K562 (cell line): Measurements from ENCODE around the gene SRCIN1. TPM values are rescaled to one million over a fixed set of nuclear protein-coding genes. Genes with fewer than 3 reads are reported as not detected.

Experiments
- ATAC-seq: fragments of 200-7000 bp; cut with Tn5 transposase; 3 replicates; pipeline ENCODE4 v1.9.1; 2020; ENCODE audit warnings: moderate library complexity
- BruUV-seq: library from RNA; stranded (reverse); fragments of 400-500 nt; replicated peaks from 2 replicates; lab custom pipeline; 2021; lab: Mats Ljungman, UMichigan
- CTCF ChIA-PET: fragments of 300-600 bp; formaldehyde crosslinking; extraction: SDS; loops from one replicate; lab custom pipeline; 2021; ENCODE audit warnings: low intra/inter-chr PET ratio; lab: Yijun Ruan, JAX
- POLR2A ChIA-PET: fragments of 300-600, 350-650 bp; sonication (Branson Sonifier 250); formaldehyde crosslinking; extraction: SDS; loops from one replicate; lab custom pipeline; 2021; ENCODE audit warnings: antibody characterized with exemption, inconsistent platforms; lab: Yijun Ruan, JAX
- DNase-seq, 4 experiments: peaks; one replicate each; pipeline versions ENCODE4 v3.0.0 to v3.0.0-alpha.2; 2011 to 2018; ENCODE audit warnings: low spot score in 3 of 4, mixed read lengths in 3 of 4; ENCODE audit errors: extremely low read depth in 1 of 4
- FAIRE-seq: peaks from 2 replicates; lab custom pipeline; 2011; peaks lifted over from hg19 to GRCh38; lab: Jason Lieb, UNC
- H2AFZ ChIP-seq: 2 replicates; pipeline ENCODE4 v1.6.0; 2011; ENCODE audit warnings: low read depth, low read length, control low read depth, inconsistent platforms
- H3K27ac ChIP-seq: fragments of 200-600 bp; 3 replicates; pipeline ENCODE4 v1.8.0; 2011; ENCODE audit warnings: low read depth, mild to moderate bottlenecking, control low read depth, inconsistent platforms, low read length, moderate library complexity, mixed read lengths; ENCODE audit errors: extremely low read depth
- H3K27me3 ChIP-seq, 2 experiments: fragments of 300-600 bp in 1 of 2; 2 replicates in 1 of 2; 3 replicates in 1 of 2; pipeline versions ENCODE4 v1.6.0 to v1.8.0; 2011; ENCODE audit warnings: inconsistent platforms in 2 of 2, low read length in 2 of 2, mild to moderate bottlenecking in 1 of 2, mixed read lengths in 1 of 2, moderate library complexity in 1 of 2; ENCODE audit not compliant: control insufficient read depth in 2 of 2, insufficient read depth in 2 of 2
- H3K36me3 ChIP-seq: fragments of 300-600 bp; 3 replicates; pipeline ENCODE4 v1.8.0; 2011; ENCODE audit warnings: mild to moderate bottlenecking, low read length, inconsistent platforms; ENCODE audit not compliant: control insufficient read depth, insufficient read depth
- H3K4me1 ChIP-seq, 2 experiments: fragments of 200-600 bp in 1 of 2; replicated peaks in 1 of 2; 2 replicates in 1 of 2; 3 replicates in 1 of 2; pipeline versions ENCODE4 v1.5.1 to v1.8.0; 2011; ENCODE audit warnings: inconsistent platforms in 2 of 2, low read length in 2 of 2, mild to moderate bottlenecking in 1 of 2, mixed read lengths in 1 of 2, moderate library complexity in 1 of 2; ENCODE audit not compliant: control insufficient read depth in 2 of 2, insufficient read depth in 2 of 2
- H3K4me2 ChIP-seq: 2 replicates; pipeline ENCODE4 v1.6.1; 2011; ENCODE audit warnings: low read length, control low read depth, inconsistent platforms, mixed read lengths; ENCODE audit not compliant: insufficient read depth
- H3K4me3 ChIP-seq: fragments of 200-600 bp; sonication (generic), shearing (Covaris generic); 2 replicates; pipeline ENCODE4 v1.5.1; 2016; ENCODE audit warnings: control low read depth, inconsistent platforms
- H3K79me2 ChIP-seq: fragments of 200-600 bp; 3 replicates; pipeline ENCODE4 v1.8.0; 2011; ENCODE audit warnings: low read length, inconsistent platforms; ENCODE audit not compliant: control insufficient read depth, insufficient read depth
- H3K9ac ChIP-seq, 2 experiments: 2 replicates each; pipeline versions ENCODE4 v1.6.0 to v1.6.1; 2011; ENCODE audit warnings: low read depth in 2 of 2, low read length in 2 of 2, control low read depth in 1 of 2, inconsistent platforms in 1 of 2, mild to moderate bottlenecking in 1 of 2, mixed read lengths in 1 of 2; ENCODE audit not compliant: insufficient read depth in 1 of 2
- H3K9me1 ChIP-seq: one replicate; pipeline ENCODE4 v1.6.0; 2011; ENCODE audit warnings: inconsistent platforms, mild to moderate bottlenecking, low read length, moderate library complexity; ENCODE audit not compliant: control insufficient read depth, insufficient read depth
- H3K9me3 ChIP-seq: replicated peaks from 2 replicates; pipeline ENCODE4 v1.5.1; 2011; ENCODE audit warnings: low read depth, low read length, inconsistent platforms; ENCODE audit not compliant: control insufficient read depth, insufficient read depth
- H4K20me1 ChIP-seq: replicated peaks from 2 replicates; pipeline ENCODE4 v1.6.1; 2011; ENCODE audit warnings: low read length, inconsistent platforms, mixed read lengths; ENCODE audit not compliant: control insufficient read depth, insufficient read depth
- CTCF ChIP-seq, 3 experiments: IDR thresholded peaks in 2 of 3; conservative IDR thresholded peaks in 1 of 3; 2 replicates each; pipeline ENCODE4 v1.5.1; 2011 to 2012; ENCODE audit warnings: low read length in 3 of 3, mild to moderate bottlenecking in 3 of 3, control low read depth in 2 of 3, improper control_type of control experiment in 1 of 3, inconsistent platforms in 1 of 3, low read depth in 1 of 3, mixed read lengths in 1 of 3, moderate library complexity in 1 of 3; ENCODE audit not compliant: insufficient read depth in 2 of 3
- ELK1 ChIP-seq: sonication (generic); formaldehyde crosslinking; IDR thresholded peaks from 2 replicates; pipeline ENCODE4 v1.8.1; 2022; ENCODE audit warnings: missing genetic modification reagents
- FOXA3 ChIP-seq, 2 experiments: fragments of 450-650 bp in 1 of 2; sonication (generic) in 1 of 2; formaldehyde crosslinking; IDR thresholded peaks in 1 of 2; conservative IDR thresholded peaks in 1 of 2; 2 replicates each; pipeline versions ENCODE4 v1.4.0 to v1.8.0; 2020 to 2022; ENCODE audit warnings: mild to moderate bottlenecking in 2 of 2, missing genetic modification reagents in 1 of 2
- HDGF ChIP-seq: fragments of 450-650 bp; IDR thresholded peaks from 2 replicates; pipeline ENCODE4 v1.6.1; 2016
- LARP7 ChIP-seq: fragments of 450-650 bp; IDR thresholded peaks from 2 replicates; pipeline ENCODE4 v1.6.1; 2016
- PATZ1 ChIP-seq: fragments of 250-450 bp; sonication (Bioruptor Pico); IDR thresholded peaks from 2 replicates; pipeline ENCODE4 v1.5.0; 2020; ENCODE audit warnings: mild to moderate bottlenecking, borderline replicate concordance
- PCBP1 ChIP-seq: fragments of 200-400 bp; formaldehyde crosslinking; IDR thresholded peaks from 2 replicates; pipeline ENCODE4 v1.6.1; 2018; ENCODE audit warnings: mild to moderate bottlenecking, low read depth, low read length; ENCODE audit not compliant: poor library complexity, severe bottlenecking
- SMC3 ChIP-seq: conservative IDR thresholded peaks from 2 replicates; pipeline ENCODE4 v1.6.1; 2011; ENCODE audit warnings: low read depth, low read length, improper control_type of control experiment; ENCODE audit not compliant: insufficient read depth
- TARDBP ChIP-seq: fragments of 450-650 bp; IDR thresholded peaks from 2 replicates; pipeline ENCODE4 v1.6.1; 2016
- TBP ChIP-seq: optimal IDR thresholded peaks from 2 replicates; pipeline ENCODE3; 2011; ENCODE audit warnings: low read depth, low read length, improper control_type of control experiment
- TEAD2 ChIP-seq: fragments of 450-650 bp; IDR thresholded peaks from 2 replicates; pipeline ENCODE4 v1.6.1; 2016; ENCODE audit warnings: missing genetic modification characterization, control low read depth, missing compliant biosample characterization
- WHSC1 ChIP-seq: IDR thresholded peaks from one replicate; pipeline ENCODE4 v1.6.1; 2012; ENCODE audit warnings: low read length, control low read depth, inconsistent platforms
- ZNF197 ChIP-seq: fragments of 200-800 bp; sonication (Bioruptor generic); IDR thresholded peaks from 2 replicates; pipeline ENCODE4 v1.6.1; 2016; ENCODE audit warnings: low read depth, missing genetic modification characterization, missing compliant biosample characterization
- ZNF316 ChIP-seq: fragments of 450-650 bp; IDR thresholded peaks from 2 replicates; pipeline ENCODE4 v1.6.1; 2016
- ZNF696 ChIP-seq: fragments of 250-450 bp; sonication (Bioruptor Pico); conservative IDR thresholded peaks from 2 replicates; pipeline ENCODE4 v1.4.0; 2020; ENCODE audit warnings: mild to moderate bottlenecking, moderate library complexity
- ZNF77 ChIP-seq: fragments of 250-450 bp; sonication (Bioruptor Pico); IDR thresholded peaks from 2 replicates; pipeline ENCODE4 v1.5.0; 2020
- WGBS: fragments of 100-300 bp; shearing (Covaris generic); methylation state at CpG from one replicate; pipeline ENCODE4 v1.1.6; 2016; ENCODE audit warnings: low coverage, mixed read lengths; ENCODE audit not compliant: insufficient coverage; ENCODE audit errors: missing lambda C conversion rate; 5-methylcytosine and 5-hydroxymethylcytosine counted together
- in situ Hi-C: fragments of 300-500 bp; cut with MboI; formaldehyde crosslinking; loops from 4 replicates; pipeline ENCODE4 v1.15.0; 2018; ENCODE audit warnings: inconsistent platforms, mixed read lengths
- intact Hi-C: fragments of 100-400 bp; cut with micrococcal nuclease; formaldehyde crosslinking; loops from 2 replicates; pipeline ENCODE4 v1.14.2; 2022
- polyA plus RNA-seq, 8 experiments: library from polyadenylated mRNA; depleted of rRNA in 4 of 8; stranded (reverse) in 5 of 8; unstranded in 3 of 8; fragments of >200 nt; fragmentation: Nextera tagmentation in 2 of 8; fragmentation: Illumina TruSeq in 1 of 8; extraction: Ambion mirVana in 2 of 8; extraction: Trizol in 1 of 8; gene quantifications; 2 replicates each; pipeline versions ENCODE4 v1.2.1 to v1.2.3, GENCODE V29; 2011 to 2014; ENCODE audit warnings: inconsistent platforms in 1 of 8, missing spikeins in 1 of 8
- total RNA-seq, 7 experiments: library from RNA; depleted of rRNA in 6 of 7; stranded (reverse); fragments of >200 nt in 6 of 7; fragmentation: Illumina TruSeq in 2 of 7; extraction: Trizol in 2 of 7; gene quantifications; 2 replicates each; pipeline versions ENCODE4 v1.2.1 to v1.2.3, GENCODE V29; 2011 to 2021; ENCODE audit warnings: low replicate concordance in 1 of 7
- TF ChIP-seq, protein P1 (sequence below): fragments of 200-800 bp; sonication (Bioruptor generic); IDR thresholded peaks from 2 replicates; pipeline ENCODE4 v1.6.1; 2017; ENCODE audit warnings: missing genetic modification characterization, missing compliant biosample characterization

SRCIN1 gene
- total and polyA plus RNA-seq, 9 of the 15 experiments (the other 6 are each of a cell fraction or from before 2014, with no cell fraction given), result 0.09 to 0.33 (median 0.13) TPM; not detected in 6

DNA sequence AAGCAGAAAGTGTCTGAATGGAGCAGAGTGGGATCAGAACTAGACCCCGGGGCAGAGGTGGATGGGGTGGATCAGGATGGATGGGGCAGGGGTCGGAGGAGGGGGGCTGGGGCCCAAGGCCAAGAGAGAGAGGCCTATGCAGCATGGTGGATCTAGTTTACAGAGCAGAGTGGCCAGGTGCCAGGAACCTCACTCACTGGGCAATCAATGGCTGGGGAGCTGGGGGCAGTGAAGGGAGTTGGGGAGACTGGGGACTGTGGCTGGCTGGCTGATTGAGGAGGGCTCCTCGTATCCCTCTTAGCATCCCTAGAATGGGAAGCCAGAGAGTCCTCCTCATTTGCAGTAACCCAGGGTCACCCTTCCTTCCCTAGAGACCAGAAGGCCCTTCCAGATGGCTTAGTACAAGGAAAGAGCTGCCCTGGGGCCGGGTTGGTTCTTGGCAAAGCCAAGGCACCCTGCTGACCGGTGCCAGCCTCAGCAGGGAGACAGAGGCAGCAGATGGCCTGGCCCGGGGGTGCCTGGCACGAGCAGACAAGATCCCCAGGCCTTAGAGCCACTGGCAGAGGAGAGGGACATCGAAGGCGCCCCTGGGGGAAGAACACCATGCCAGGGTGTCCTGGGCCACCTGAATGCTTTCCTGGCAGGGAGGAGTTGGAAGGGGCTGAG is 36.8 kb downstream of the SRCIN1 start:
- H2AFZ ChIP-seq, result no peak overlapping the region
- peaks cover 31 to 71% of the 10 kb centered on the region in 2 experiments; a peak in 4 of 5 replicates for H3K27me3 ChIP-seq
- intact Hi-C loops, result no loop called here
- TF ChIP-seq LARP7, result no peak
- TF ChIP-seq TBP, result no peak
- TF ChIP-seq PCBP1, result no peak
- TF ChIP-seq FOXA3 (CRISPR knock-in tag; conservative IDR thresholded peaks at IDR 0.05 in 1 of 2, IDR thresholded peaks at IDR 0.05 in 1 of 2), result no peak
- TF ChIP-seq TEAD2, result no peak
- no peak for TF ChIP-seq WHSC1
- TF ChIP-seq HDGF, result no peak
- TF ChIP-seq ZNF696 (CRISPR knock-in tag), result no peak
- no peak for TF ChIP-seq ZNF197 (CRISPR knock-in tag)
- no peak for TF ChIP-seq PATZ1 (CRISPR knock-in tag)
- no peak for TF ChIP-seq TARDBP
- no peak for TF ChIP-seq SMC3
- TF ChIP-seq, protein P1, sequence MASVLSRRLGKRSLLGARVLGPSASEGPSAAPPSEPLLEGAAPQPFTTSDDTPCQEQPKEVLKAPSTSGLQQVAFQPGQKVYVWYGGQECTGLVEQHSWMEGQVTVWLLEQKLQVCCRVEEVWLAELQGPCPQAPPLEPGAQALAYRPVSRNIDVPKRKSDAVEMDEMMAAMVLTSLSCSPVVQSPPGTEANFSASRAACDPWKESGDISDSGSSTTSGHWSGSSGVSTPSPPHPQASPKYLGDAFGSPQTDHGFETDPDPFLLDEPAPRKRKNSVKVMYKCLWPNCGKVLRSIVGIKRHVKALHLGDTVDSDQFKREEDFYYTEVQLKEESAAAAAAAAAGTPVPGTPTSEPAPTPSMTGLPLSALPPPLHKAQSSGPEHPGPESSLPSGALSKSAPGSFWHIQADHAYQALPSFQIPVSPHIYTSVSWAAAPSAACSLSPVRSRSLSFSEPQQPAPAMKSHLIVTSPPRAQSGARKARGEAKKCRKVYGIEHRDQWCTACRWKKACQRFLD (CRISPR knock-in tag), result no peak
- no peak for TF ChIP-seq CTCF (IDR thresholded peaks at IDR 0.05 in 2 of 3, conservative IDR thresholded peaks at IDR 0.05 in 1 of 3; ENCODE audit: insufficient read depth in 2 of 3, low read depth in 1 of 3, low read length in 3 of 3)
- no peak for TF ChIP-seq ZNF316
- TF ChIP-seq ELK1, result no peak
- TF ChIP-seq ZNF77, result no peak
- TF ChIP-seq, all 486 proteins: peak for 0
- 2% methylated on average over 9 of the region's 9 CpGs for WGBS
- no peak for FAIRE-seq
- CTCF ChIA-PET, result interaction anchor here (0.7 kb wide), 1 partner anchor 59 kb away, joined by 3 read pairs; no protein-coding TSS in a partner anchor
- DNase-seq, result no peak
- H3K79me2 ChIP-seq, result no peaks in the 10 kb centered on the region
- in situ Hi-C loops, result no loop called here
- H3K9me1 ChIP-seq, result no peaks in the 10 kb centered on the region
- H3K9me3 ChIP-seq, result no peaks in the 10 kb centered on the region
- ATAC-seq, result no peak
- no peak overlapping the region for H3K4me2 ChIP-seq
- H4K20me1 ChIP-seq, result peaks cover 25% of the 10 kb centered on the region
- no peak overlapping the region for H3K27ac ChIP-seq
- H3K4me3 ChIP-seq, result no peak overlapping the region
- BruUV-seq, result no TSS peak
- H3K9ac ChIP-seq, result no peak overlapping the region
- POLR2A ChIA-PET, result no interaction called here
- H3K36me3 ChIP-seq, result no peaks in the 10 kb centered on the region
- peaks cover 7 to 23% of the 10 kb centered on the region in 2 experiments; a peak in 3 of 5 replicates for H3K4me1 ChIP-seq
